Suprapubic skin (tissue), 3 donors: ENCODE data around the gene CLDN4.

Experiments used
- EP300 ChIP-seq: sonication (generic); formaldehyde crosslinking; IDR thresholded peaks from one replicate; pipeline ENCODE4 v1.6.1; 2017; ENCODE audit warnings: antibody characterized with exemption
- TF ChIP-seq, protein P1 (sequence below), 2 donors: fragments of 200-600 bp in 1 of 2; fragments of 450-650 bp in 1 of 2; sonication (generic) in 1 of 2; IDR thresholded peaks; one replicate each; pipeline ENCODE4 v1.5.1; 2016 to 2019; ENCODE audit warnings: antibody characterized with exemption in 2 of 2, mild to moderate bottlenecking in 1 of 2, moderate library complexity in 1 of 2

DNA sequence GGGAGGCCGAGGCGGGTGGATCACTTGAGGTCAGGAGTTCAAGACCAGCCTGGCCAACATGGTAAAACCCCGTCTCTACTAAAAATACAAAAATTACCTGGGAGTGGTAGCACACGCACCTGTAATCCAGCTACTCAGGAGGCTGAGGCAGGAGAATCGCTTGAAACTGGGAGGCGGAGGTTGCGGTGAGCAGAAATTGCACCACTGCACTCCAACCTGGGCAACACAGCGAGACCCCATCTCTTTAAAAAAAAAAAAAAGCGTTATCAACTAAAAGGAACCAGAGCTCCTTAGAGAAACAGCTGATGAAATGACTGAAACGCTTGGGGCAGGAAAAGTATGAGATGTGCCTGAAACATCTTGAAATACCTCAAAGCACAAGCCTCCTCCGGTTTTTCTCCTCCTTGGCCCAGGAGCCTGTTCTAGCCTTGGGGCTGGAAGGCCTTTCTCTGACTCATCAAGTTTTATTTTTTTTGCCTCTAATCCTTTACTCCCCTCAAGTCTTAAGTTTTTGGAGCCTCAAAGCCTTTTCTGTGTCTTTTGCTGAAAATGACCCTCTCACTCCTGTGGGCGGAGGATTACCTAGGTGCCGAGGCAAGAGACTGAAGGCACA lies 14.2 kb downstream of the CLDN4 start:
- TF ChIP-seq, protein P1, sequence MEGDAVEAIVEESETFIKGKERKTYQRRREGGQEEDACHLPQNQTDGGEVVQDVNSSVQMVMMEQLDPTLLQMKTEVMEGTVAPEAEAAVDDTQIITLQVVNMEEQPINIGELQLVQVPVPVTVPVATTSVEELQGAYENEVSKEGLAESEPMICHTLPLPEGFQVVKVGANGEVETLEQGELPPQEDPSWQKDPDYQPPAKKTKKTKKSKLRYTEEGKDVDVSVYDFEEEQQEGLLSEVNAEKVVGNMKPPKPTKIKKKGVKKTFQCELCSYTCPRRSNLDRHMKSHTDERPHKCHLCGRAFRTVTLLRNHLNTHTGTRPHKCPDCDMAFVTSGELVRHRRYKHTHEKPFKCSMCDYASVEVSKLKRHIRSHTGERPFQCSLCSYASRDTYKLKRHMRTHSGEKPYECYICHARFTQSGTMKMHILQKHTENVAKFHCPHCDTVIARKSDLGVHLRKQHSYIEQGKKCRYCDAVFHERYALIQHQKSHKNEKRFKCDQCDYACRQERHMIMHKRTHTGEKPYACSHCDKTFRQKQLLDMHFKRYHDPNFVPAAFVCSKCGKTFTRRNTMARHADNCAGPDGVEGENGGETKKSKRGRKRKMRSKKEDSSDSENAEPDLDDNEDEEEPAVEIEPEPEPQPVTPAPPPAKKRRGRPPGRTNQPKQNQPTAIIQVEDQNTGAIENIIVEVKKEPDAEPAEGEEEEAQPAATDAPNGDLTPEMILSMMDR (IDR thresholded peaks at IDR 0.05): no peak
- TF ChIP-seq EP300: no peak
